HL-60 (cell line): ENCODE measurements around the gene PTPN23.

ENCODE experiments used
- GABPA ChIP-seq: IDR thresholded peaks from 2 replicates; pipeline ENCODE4 v1.6.1; 2012; ENCODE audit warnings: low read depth
- POLR2AphosphoS5 ChIP-seq: IDR thresholded peaks from 2 replicates; pipeline ENCODE4 v1.6.1; 2012; ENCODE audit warnings: low read depth
- SPI1 ChIP-seq: IDR thresholded peaks from 2 replicates; pipeline ENCODE4 v1.6.1; 2012; ENCODE audit warnings: low read depth, mild to moderate bottlenecking, borderline replicate concordance
- TF ChIP-seq, protein P1 (sequence below): IDR thresholded peaks from one replicate; pipeline ENCODE4 v1.5.1; 2011; ENCODE audit warnings: low read length, control low read depth, inconsistent platforms; ENCODE audit not compliant: insufficient read depth
- TF ChIP-seq, protein P2 (sequence below): IDR thresholded peaks from 2 replicates; pipeline ENCODE4 v1.6.1; 2012; ENCODE audit warnings: low read depth; ENCODE audit not compliant: insufficient replicate concordance

DNA sequence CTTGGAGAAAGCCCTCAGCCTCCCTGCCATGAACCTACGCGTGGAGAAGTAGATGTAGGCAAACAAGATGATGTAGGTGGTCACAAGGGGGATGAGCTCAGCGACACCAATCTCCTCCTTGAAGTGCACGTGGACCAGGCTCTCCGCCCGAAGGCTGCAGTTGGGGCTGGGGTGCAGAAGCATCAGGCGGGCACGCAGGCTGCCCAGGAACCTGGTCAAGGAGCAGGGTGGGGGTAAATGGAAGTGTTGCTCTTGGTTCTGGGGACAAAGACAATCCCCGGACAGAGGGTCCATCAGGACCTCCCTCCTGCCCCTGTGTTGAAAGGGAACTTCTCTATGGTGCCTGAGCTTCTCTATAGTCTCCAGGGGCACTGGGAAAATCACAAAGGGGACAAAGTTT is 45.1 kb downstream of the PTPN23 start:
- TF ChIP-seq, protein P1, sequence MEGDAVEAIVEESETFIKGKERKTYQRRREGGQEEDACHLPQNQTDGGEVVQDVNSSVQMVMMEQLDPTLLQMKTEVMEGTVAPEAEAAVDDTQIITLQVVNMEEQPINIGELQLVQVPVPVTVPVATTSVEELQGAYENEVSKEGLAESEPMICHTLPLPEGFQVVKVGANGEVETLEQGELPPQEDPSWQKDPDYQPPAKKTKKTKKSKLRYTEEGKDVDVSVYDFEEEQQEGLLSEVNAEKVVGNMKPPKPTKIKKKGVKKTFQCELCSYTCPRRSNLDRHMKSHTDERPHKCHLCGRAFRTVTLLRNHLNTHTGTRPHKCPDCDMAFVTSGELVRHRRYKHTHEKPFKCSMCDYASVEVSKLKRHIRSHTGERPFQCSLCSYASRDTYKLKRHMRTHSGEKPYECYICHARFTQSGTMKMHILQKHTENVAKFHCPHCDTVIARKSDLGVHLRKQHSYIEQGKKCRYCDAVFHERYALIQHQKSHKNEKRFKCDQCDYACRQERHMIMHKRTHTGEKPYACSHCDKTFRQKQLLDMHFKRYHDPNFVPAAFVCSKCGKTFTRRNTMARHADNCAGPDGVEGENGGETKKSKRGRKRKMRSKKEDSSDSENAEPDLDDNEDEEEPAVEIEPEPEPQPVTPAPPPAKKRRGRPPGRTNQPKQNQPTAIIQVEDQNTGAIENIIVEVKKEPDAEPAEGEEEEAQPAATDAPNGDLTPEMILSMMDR: no peak
- TF ChIP-seq POLR2AphosphoS5 (no peak), GABPA (no peak), SPI1 (no peak)
- TF ChIP-seq, protein P2, sequence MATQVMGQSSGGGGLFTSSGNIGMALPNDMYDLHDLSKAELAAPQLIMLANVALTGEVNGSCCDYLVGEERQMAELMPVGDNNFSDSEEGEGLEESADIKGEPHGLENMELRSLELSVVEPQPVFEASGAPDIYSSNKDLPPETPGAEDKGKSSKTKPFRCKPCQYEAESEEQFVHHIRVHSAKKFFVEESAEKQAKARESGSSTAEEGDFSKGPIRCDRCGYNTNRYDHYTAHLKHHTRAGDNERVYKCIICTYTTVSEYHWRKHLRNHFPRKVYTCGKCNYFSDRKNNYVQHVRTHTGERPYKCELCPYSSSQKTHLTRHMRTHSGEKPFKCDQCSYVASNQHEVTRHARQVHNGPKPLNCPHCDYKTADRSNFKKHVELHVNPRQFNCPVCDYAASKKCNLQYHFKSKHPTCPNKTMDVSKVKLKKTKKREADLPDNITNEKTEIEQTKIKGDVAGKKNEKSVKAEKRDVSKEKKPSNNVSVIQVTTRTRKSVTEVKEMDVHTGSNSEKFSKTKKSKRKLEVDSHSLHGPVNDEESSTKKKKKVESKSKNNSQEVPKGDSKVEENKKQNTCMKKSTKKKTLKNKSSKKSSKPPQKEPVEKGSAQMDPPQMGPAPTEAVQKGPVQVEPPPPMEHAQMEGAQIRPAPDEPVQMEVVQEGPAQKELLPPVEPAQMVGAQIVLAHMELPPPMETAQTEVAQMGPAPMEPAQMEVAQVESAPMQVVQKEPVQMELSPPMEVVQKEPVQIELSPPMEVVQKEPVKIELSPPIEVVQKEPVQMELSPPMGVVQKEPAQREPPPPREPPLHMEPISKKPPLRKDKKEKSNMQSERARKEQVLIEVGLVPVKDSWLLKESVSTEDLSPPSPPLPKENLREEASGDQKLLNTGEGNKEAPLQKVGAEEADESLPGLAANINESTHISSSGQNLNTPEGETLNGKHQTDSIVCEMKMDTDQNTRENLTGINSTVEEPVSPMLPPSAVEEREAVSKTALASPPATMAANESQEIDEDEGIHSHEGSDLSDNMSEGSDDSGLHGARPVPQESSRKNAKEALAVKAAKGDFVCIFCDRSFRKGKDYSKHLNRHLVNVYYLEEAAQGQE: no peak
